PC-3 (cell line): ENCODE measurements around the gene VKORC1L1.

Experiments used
- EZH2 ChIP-seq: fragments of 300-600 bp; sonication (generic); IDR thresholded peaks from one replicate; pipeline ENCODE4 v1.6.1; 2017; ENCODE audit warnings: antibody characterized with exemption, mild to moderate bottlenecking, low read length; ENCODE audit not compliant: unreplicated experiment
- EZH2phosphoT487 ChIP-seq: fragments of 300-600 bp; sonication (generic); IDR thresholded peaks from 2 replicates; pipeline ENCODE4 v1.6.1; 2018; ENCODE audit warnings: mild to moderate bottlenecking, antibody characterized with exemption, low read length, borderline replicate concordance
- TF ChIP-seq, protein P1 (sequence below): fragments of 300-600 bp; sonication (generic); conservative IDR thresholded peaks from 2 replicates; pipeline ENCODE4 v1.5.1; 2017; ENCODE audit warnings: antibody characterized with exemption, low read depth, mild to moderate bottlenecking, low read length

DNA sequence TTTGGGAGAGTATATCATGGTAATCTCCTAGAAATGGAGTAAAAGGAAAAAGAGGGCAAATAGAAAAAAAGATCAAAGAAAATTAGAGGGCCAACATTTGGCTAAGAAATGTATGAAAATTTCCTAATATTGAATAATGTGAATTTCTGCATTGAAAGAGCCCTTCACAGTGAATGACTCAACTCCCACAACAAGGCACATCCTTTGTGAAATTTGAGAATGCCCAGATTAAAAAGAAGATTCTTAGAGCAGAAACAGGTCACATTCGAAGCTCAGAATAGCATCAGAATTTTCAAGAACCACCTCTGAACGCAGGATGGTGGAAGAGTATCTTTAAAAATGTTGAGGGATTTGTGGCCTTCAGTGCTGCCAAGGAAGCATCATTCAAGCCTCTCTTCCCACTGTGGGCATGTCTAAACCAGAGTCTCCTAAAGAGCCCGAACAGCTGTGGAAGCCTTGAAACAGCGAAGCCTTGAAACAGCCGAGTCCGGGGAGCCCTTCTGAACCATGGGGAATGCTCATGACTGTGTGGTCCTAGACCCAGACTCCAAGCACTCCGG is 65.5 kb downstream of the VKORC1L1 start:
- TF ChIP-seq, protein P1, sequence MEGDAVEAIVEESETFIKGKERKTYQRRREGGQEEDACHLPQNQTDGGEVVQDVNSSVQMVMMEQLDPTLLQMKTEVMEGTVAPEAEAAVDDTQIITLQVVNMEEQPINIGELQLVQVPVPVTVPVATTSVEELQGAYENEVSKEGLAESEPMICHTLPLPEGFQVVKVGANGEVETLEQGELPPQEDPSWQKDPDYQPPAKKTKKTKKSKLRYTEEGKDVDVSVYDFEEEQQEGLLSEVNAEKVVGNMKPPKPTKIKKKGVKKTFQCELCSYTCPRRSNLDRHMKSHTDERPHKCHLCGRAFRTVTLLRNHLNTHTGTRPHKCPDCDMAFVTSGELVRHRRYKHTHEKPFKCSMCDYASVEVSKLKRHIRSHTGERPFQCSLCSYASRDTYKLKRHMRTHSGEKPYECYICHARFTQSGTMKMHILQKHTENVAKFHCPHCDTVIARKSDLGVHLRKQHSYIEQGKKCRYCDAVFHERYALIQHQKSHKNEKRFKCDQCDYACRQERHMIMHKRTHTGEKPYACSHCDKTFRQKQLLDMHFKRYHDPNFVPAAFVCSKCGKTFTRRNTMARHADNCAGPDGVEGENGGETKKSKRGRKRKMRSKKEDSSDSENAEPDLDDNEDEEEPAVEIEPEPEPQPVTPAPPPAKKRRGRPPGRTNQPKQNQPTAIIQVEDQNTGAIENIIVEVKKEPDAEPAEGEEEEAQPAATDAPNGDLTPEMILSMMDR = no peak
- TF ChIP-seq EZH2 = no peak
- no peak for TF ChIP-seq EZH2phosphoT487
